ENCODE measurements around the gene PLIN3. TPM values are rescaled to one million over a fixed set of nuclear protein-coding genes. Genes with fewer than 3 reads are reported as not detected.
A peak's percentile ranks its signal among the peaks of the same experiment; 100 is the strongest.

The PLIN3 gene
- total and polyA plus RNA-seq, 9 of the 15 experiments (the other 6 are each of a cell fraction or from before 2014, with no cell fraction given), result 7.5 to 75.6 (median 43.1) TPM

- peak; percentile 25; the same call in 1 of the 2 replicates for TF ChIP-seq MTA3 (IDR thresholded peaks at IDR 0.05; ENCODE audit: borderline replicate concordance)
- TF ChIP-seq EP300 (IDR thresholded peaks at IDR 0.05; ENCODE audit: low read length), result no peak
- TF ChIP-seq USF2 (CRISPR knock-in tag; IDR thresholded peaks at IDR 0.05), result peak; percentile 99
- TF ChIP-seq CREB3L1 (IDR thresholded peaks at IDR 0.05; ENCODE audit: borderline replicate concordance, low read depth), result peak; percentile 77
- peak; percentile 50 for TF ChIP-seq POLR2B (IDR thresholded peaks at IDR 0.05; ENCODE audit: low read depth, partially characterized antibody)
- TF ChIP-seq ADNP (tag; IDR thresholded peaks at IDR 0.05), result peak; percentile 11; the same call in 1 of the 2 replicates
- no peak for TF ChIP-seq SREBF2 (CRISPR knock-in tag; IDR thresholded peaks at IDR 0.05)
- no peak for TF ChIP-seq ZNF75A (CRISPR knock-in tag; IDR thresholded peaks at IDR 0.05)
- no peak for TF ChIP-seq HDAC3 (IDR thresholded peaks at IDR 0.05; ENCODE audit: borderline replicate concordance, partially characterized antibody)
- TF ChIP-seq KDM4B (IDR thresholded peaks at IDR 0.05; ENCODE audit: borderline replicate concordance in 2 of 2, low read depth in 1 of 2), result no peak
- TF ChIP-seq ZFPM2 (CRISPR knock-in tag; IDR thresholded peaks at IDR 0.05), result no peak
- TF ChIP-seq ZC3H8 (IDR thresholded peaks at IDR 0.05), result no peak
- 0 out of 2 replicates have a peak, but pooled peaks have one; percentile 9 for TF ChIP-seq CC2D1A (IDR thresholded peaks at IDR 0.05)
- TF ChIP-seq ZNF79 (CRISPR knock-in tag; IDR thresholded peaks at IDR 0.05; ENCODE audit: low read depth), result no peak
- TF ChIP-seq HNRNPLL (IDR thresholded peaks at IDR 0.05; ENCODE audit: low read depth, low read length, poor library complexity, severe bottlenecking), result no peak
- no peak for TF ChIP-seq MAFG (tag; conservative IDR thresholded peaks at IDR 0.05)
These were observed 51.9 kb downstream of the PLIN3 start (continued) for GRCh38 chr19:4815426-4816201.

All from K562 (cell line).